ENCODE results near the gene BCLAF3. TPM values are rescaled to one million over a fixed set of nuclear protein-coding genes. Genes with fewer than 3 reads are reported as not detected.

BCLAF3 gene
- polyA plus RNA-seq, 3 donors: 0.87 to 4.0 (median 1.1) TPM

DNA sequence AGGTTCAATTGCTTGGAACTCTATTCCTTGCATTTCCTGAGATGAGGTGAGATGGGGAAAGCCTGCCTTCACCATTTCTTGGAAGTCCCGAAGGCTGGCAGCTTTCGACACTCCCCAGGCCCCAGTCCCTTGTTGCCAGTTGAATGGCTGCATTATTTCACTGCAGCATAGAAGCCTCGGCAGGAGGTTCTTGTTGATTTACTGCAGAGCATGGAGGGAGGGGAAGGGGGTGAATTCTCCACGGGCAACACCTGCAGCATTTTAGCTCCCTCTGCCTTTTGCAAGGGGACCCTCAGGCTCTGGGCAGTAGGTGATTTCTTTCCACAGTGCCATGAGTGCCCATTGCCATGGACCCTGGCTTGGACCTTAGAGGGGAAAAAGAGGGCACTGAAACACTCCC lies 10.7 kb upstream of the BCLAF3 start:
- H3K79me2 ChIP-seq (ENCODE audit: insufficient read depth, low read length): no peaks in the 10 kb centered on the region
- Mint-ChIP-seq H3K27me3 (ENCODE audit: low read depth in 3 of 3) (peaks cover 1 to 5% (median 2%) of the 10 kb centered on the region in 3 donors), H3K4me3 (no peak overlapping the region), H3K36me3 (no peaks in the 10 kb centered on the region), H3K27ac (no peak overlapping the region), H3K4me1 (no peaks in the 10 kb centered on the region), H3K9me3 (peaks cover 0 to 4% (median 0%) of the 10 kb centered on the region in 7 donors)
- no peaks in the 10 kb centered on the region for H3K9me3 ChIP-seq (replicated peaks in 1 of 2; ENCODE audit: control insufficient read depth in 1 of 2, insufficient read depth in 1 of 2, low read length in 2 of 2)
- 100% methylated on average over 1 of the region's 4 CpGs for WGBS (ENCODE audit: insufficient coverage)
- no peaks in the 10 kb centered on the region for H3K36me3 ChIP-seq (replicated peaks in 1 of 2; ENCODE audit: control insufficient read depth in 1 of 2, insufficient read depth in 2 of 2, low read length in 2 of 2)
- H3K4me2 ChIP-seq (replicated peaks; ENCODE audit: extremely low read depth, low read length, poor library complexity, severe bottlenecking): no peak overlapping the region
- H3K4me1 ChIP-seq (ENCODE audit: control insufficient read depth in 1 of 2, insufficient read depth in 2 of 2, low read length in 2 of 2): no peaks in the 10 kb centered on the region
- H2AFZ ChIP-seq (ENCODE audit: insufficient read depth, low read depth, low read length, poor library complexity, severe bottlenecking): no peak overlapping the region
- no peak for DNase-seq
- no peak overlapping the region for H3K9ac ChIP-seq (ENCODE audit: insufficient read depth, low read length, poor library complexity, severe bottlenecking)
- intact Hi-C loops (cut with micrococcal nuclease): no loop called here
- H3K27me3 ChIP-seq (ENCODE audit: control insufficient read depth in 2 of 2, insufficient read depth in 2 of 2, low read length in 2 of 2): no peaks in the 10 kb centered on the region
- no peak overlapping the region for H3K4me3 ChIP-seq (replicated peaks in 1 of 3; ENCODE audit: low read depth in 2 of 3, low read length in 3 of 3)
- no peaks in the 10 kb centered on the region for H4K20me1 ChIP-seq (ENCODE audit: insufficient read depth, low read length)
- H3K27ac ChIP-seq (ENCODE audit: low read depth in 1 of 2, low read length in 2 of 2): no peak overlapping the region
- no peak for TF ChIP-seq CTCF (IDR thresholded peaks at IDR 0.05)

DNA sequence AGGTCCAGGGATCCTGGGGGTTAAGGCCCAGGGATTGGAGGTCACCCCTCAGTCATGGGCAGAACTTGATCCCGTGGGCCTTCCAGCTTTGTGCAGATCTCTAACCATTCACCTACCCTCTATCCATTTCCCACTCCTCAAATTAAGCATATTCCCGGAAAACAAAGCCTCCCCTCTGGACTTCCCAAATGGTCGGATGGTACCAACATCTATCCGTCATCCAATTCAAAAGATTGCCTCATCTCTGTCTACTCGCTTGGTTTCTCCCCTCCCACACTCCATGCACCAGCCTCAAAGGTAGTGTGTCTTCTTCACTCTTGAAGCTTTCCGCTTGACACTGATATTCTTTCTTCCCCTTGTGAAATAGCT lies 473 bp upstream of the BCLAF3 start:
- H3K36me3 ChIP-seq (replicated peaks in 1 of 2; ENCODE audit: control insufficient read depth in 1 of 2, insufficient read depth in 2 of 2, low read length in 2 of 2): no peaks in the 10 kb centered on the region
- intact Hi-C loops (cut with micrococcal nuclease): loop anchor here in 1 of 2 donors (10.0 kb wide), 1 partner anchor 87 kb away; no protein-coding TSS in a partner anchor
- Mint-ChIP-seq H3K9me3 (peaks cover 0 to 3% (median 0%) of the 10 kb centered on the region in 7 donors), H3K36me3 (peaks cover 0 to 5% of the 10 kb centered on the region in 2 donors), H3K27me3 (ENCODE audit: low read depth in 3 of 3) (peaks cover 0 to 23% (median 0%) of the 10 kb centered on the region in 3 donors), H3K4me3 (peak overlapping the region; percentile 82 to 83), H3K4me1 (peaks cover 12% of the 10 kb centered on the region), H3K27ac (peak overlapping the region in 4 of 7 donors; percentile 19 to 87 (median 70))
- no peak for DNase-seq
- H2AFZ ChIP-seq (ENCODE audit: insufficient read depth, low read depth, low read length, poor library complexity, severe bottlenecking): peak overlapping the region; percentile 72
- no peak overlapping the region for H3K9ac ChIP-seq (ENCODE audit: insufficient read depth, low read length, poor library complexity, severe bottlenecking)
- peak overlapping the region; percentile 34 to 69 (median 36) for H3K4me3 ChIP-seq (replicated peaks in 1 of 3; ENCODE audit: low read depth in 2 of 3, low read length in 3 of 3)
- H3K27ac ChIP-seq (ENCODE audit: low read depth in 1 of 2, low read length in 2 of 2): peak overlapping the region in 1 of 2 donors; percentile 56
- H3K9me3 ChIP-seq (replicated peaks in 1 of 2; ENCODE audit: control insufficient read depth in 1 of 2, insufficient read depth in 1 of 2, low read length in 2 of 2): no peaks in the 10 kb centered on the region
- H3K4me1 ChIP-seq (ENCODE audit: control insufficient read depth in 1 of 2, insufficient read depth in 2 of 2, low read length in 2 of 2): peaks cover 11 to 13% of the 10 kb centered on the region in 2 donors
- no peaks in the 10 kb centered on the region for H4K20me1 ChIP-seq (ENCODE audit: insufficient read depth, low read length)
- WGBS (ENCODE audit: insufficient coverage): 43% methylated on average over 5 of the region's 6 CpGs
- peak; percentile 18 for TF ChIP-seq CTCF (IDR thresholded peaks at IDR 0.05)
- no peaks in the 10 kb centered on the region for H3K79me2 ChIP-seq (ENCODE audit: insufficient read depth, low read length)
- no peaks in the 10 kb centered on the region for H3K27me3 ChIP-seq (ENCODE audit: control insufficient read depth in 2 of 2, insufficient read depth in 2 of 2, low read length in 2 of 2)
- peak overlapping the region; percentile 72 for H3K4me2 ChIP-seq (replicated peaks; ENCODE audit: extremely low read depth, low read length, poor library complexity, severe bottlenecking)

Measured in CD14-positive monocyte (primary cell).